IPS-NIHi11 (cell line): Measurements from ENCODE around the gene TRIM54.

Source experiments
- DNase-seq: peaks from one replicate; pipeline ENCODE4 v3.0.0; 2012; ENCODE audit warnings: mixed read lengths, low spot score

The TRIM54 gene

DNA sequence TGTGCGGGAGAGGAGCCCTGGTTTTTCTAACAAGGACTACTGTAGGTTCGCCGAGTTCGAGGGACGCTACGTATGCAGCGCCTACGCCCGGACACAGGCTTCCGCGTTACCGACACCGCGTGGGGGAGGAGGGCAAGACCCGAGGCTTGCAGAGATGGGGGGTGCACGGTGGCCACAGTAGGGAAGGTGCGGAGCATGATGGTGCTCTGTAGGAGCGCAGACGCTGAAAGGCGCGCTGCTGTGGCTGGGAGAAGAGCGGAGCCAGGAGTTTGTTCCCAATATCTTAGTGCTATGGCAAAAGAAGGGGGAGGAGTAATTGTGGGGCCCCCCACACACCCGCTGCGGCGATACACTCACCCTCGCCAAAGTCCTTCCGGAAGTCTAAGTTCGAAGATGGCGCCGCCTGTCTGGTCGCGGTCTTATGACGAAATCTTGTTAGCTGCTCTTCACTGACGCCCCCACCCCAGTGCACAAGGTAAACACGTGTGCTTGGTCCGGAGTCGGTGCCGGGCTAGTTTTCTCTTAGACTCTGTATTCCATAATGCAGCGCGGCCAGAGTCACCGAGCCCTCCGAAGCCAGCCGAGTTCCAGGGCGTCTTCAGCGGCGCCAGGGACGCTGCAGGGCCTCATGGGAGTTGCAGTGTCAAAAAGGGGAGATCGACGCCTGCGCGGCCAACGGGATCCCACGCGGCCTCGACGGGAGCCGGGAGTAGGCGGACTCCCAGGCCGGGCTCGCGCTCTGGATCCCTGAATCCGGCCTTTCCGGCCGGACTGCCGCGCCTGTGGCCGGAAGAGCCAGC is 74.4 kb downstream of the TRIM54 start, which contains the start of gene GTF3C2:
Gene GTF3C2, minus strand, starts transcription at position 383 of the 800 bp plus-strand sequence. CDS start 13,210 bp downstream, outside the sequence.
- DNase-seq: peak; percentile 92
